ENCODE measurements around the gene GFY. TPM values are rescaled to one million over a fixed set of nuclear protein-coding genes. Genes with fewer than 3 reads are reported as not detected.

The GFY gene
- total and polyA plus RNA-seq, 9 of the 15 experiments (the other 6 are each of a cell fraction or from before 2014, with no cell fraction given) = 0.06 to 0.40 (median 0.19) TPM; not detected in 3

- TF ChIP-seq PRDM10 (IDR thresholded peaks at IDR 0.05; ENCODE audit: partially characterized antibody) (peak; percentile 8), NR2C2 (CRISPR knock-in tag; IDR thresholded peaks at IDR 0.05) (peak; percentile 71; the same call in 1 of the 2 replicates), NR2C2 (tag; IDR thresholded peaks at IDR 0.05) (no peak), ZNF12 (CRISPR knock-in tag; IDR thresholded peaks at IDR 0.05) (no peak; the same call in 1 of the 2 replicates), PML (IDR thresholded peaks at IDR 0.05; ENCODE audit: low read length) (no peak), BACH1 (tag; IDR thresholded peaks at IDR 0.05) (no peak), ZNF785 (CRISPR knock-in tag; IDR thresholded peaks at IDR 0.05) (no peak), NR0B1 (IDR thresholded peaks at IDR 0.05; ENCODE audit: partially characterized antibody) (no peak), PURB (CRISPR knock-in tag; IDR thresholded peaks at IDR 0.05; ENCODE audit: low read depth) (no peak), ZNF551 (CRISPR knock-in tag; IDR thresholded peaks at IDR 0.05) (no peak), JUND (IDR thresholded peaks at IDR 0.05; ENCODE audit: borderline replicate concordance, low read depth, low read length) (peak; percentile 9; the same call in 1 of the 2 replicates), JUND (tag; IDR thresholded peaks at IDR 0.05; ENCODE audit: borderline replicate concordance, low read depth, low read length) (no peak), MNT (conservative IDR thresholded peaks at IDR 0.05) (peak in 1 of 2 experiments; percentile 46; a peak in 1 of 4 replicates), POLR2AphosphoS5 (IDR thresholded peaks at IDR 0.05; ENCODE audit: control insufficient read depth, insufficient read depth, low read depth, low read length) (no peak), SIN3A (IDR thresholded peaks at IDR 0.05; ENCODE audit: borderline replicate concordance in 2 of 2, control insufficient read depth in 1 of 2, low read depth in 2 of 2, low read length in 2 of 2) (no peak), TARDBP (IDR thresholded peaks at IDR 0.05) (no peak), ZNF584 (CRISPR knock-in tag; IDR thresholded peaks at IDR 0.05; ENCODE audit: low read depth) (0 out of 2 replicates have a peak, but pooled peaks have one; percentile 48), U2AF1 (optimal IDR thresholded peaks at IDR 0.05; ENCODE audit: low read depth, low read length) (no peak), ZNF436 (CRISPR knock-in tag; IDR thresholded peaks at IDR 0.05) (no peak), CCNT2 (IDR thresholded peaks at IDR 0.05; ENCODE audit: borderline replicate concordance, extremely low read depth, insufficient read length, low read depth, low read length) (peak; percentile 87)
Observed at GRCh38 chr19:49422407-49423070, 2.6 kb upstream of the GFY start (continued).
